Mesothelial cell of epicardium (in vitro differentiated cells): ENCODE data around the gene WDFY1. TPM values are rescaled to one million over a fixed set of nuclear protein-coding genes. Genes with fewer than 3 reads are reported as not detected.

Experiments used
- DNase-seq, 2 experiments: peaks; one replicate each; pipeline ENCODE4 v3.0.0; 2021; ENCODE audit warnings: low spot score in 2 of 2; ENCODE audit not compliant: unreplicated experiment in 2 of 2
- H3K27ac Mint-ChIP-seq: 2 replicates; pipeline ENCODE4 v1.8.0; 2021; ENCODE audit warnings: mixed read lengths
- H3K27me3 Mint-ChIP-seq: 2 replicates; pipeline ENCODE4 v1.8.0; 2021; ENCODE audit warnings: low read depth, mixed read lengths
- H3K36me3 Mint-ChIP-seq: 2 replicates; pipeline ENCODE4 v1.8.0; 2021; ENCODE audit warnings: mixed read lengths
- H3K4me1 Mint-ChIP-seq: 2 replicates; pipeline ENCODE4 v1.8.0; 2021; ENCODE audit warnings: mixed read lengths
- H3K4me3 Mint-ChIP-seq: 2 replicates; pipeline ENCODE4 v1.8.0; 2021; ENCODE audit warnings: mild to moderate bottlenecking, moderate library complexity, mixed read lengths
- H3K9me3 Mint-ChIP-seq: 2 replicates; pipeline ENCODE4 v1.8.0; 2021; ENCODE audit warnings: mixed read lengths
- CTCF ChIP-seq: fragments of 200-600 bp; sonication (generic); IDR thresholded peaks from one replicate; pipeline ENCODE4 v1.5.0; 2021; ENCODE audit warnings: antibody characterized with exemption; ENCODE audit not compliant: unreplicated experiment
- total RNA-seq: library from RNA; stranded (reverse); gene quantifications from 3 replicates; pipeline ENCODE4 v1.2.1, GENCODE V29; 2021

The WDFY1 gene
- total RNA-seq, 1 donor from 2014 or later = 45.1 TPM

DNA sequence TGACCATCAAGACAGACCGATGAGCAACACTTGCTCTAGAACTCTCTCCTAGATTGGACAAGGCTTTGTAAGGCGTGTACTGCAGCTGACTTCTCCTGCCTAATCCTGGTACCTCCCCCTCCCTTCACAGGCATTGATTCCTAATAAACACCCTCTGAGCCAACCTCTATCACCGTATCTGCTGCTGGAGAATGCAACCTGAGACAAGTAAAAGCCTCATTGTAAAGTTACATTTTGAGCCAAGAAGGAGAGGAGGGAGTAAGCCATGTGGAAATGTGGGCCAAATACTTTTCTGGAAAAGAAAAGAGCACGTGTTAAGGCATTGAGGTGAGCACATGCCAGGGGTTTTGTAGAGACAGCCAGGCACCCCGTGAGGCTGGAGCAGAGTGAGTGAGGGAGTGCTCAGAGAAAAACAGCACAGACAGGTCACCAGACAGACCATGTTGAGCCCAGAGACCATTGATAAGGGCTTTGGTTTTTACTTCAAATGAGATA is 2.6 kb upstream of the WDFY1 start:
- no peak for TF ChIP-seq CTCF
- Mint-ChIP-seq H3K36me3 (peaks cover 1% of the 10 kb centered on the region), H3K4me3 (no peak overlapping the region), H3K27ac (no peak overlapping the region), H3K9me3 (no peaks in the 10 kb centered on the region), H3K27me3 (no peaks in the 10 kb centered on the region), H3K4me1 (peaks cover 26% of the 10 kb centered on the region)
- no peak for DNase-seq

- Mint-ChIP-seq H3K4me1 (peaks cover 28% of the 10 kb centered on the region), H3K27me3 (no peaks in the 10 kb centered on the region), H3K36me3 (peaks cover 4% of the 10 kb centered on the region), H3K4me3 (peak overlapping the region; percentile 93), H3K9me3 (no peaks in the 10 kb centered on the region), H3K27ac (no peak overlapping the region)
- no peak for DNase-seq
- TF ChIP-seq CTCF = no peak
Measured at GRCh38 chr2:223945755-223946154, 620 bp upstream of the WDFY1 start.

DNA sequence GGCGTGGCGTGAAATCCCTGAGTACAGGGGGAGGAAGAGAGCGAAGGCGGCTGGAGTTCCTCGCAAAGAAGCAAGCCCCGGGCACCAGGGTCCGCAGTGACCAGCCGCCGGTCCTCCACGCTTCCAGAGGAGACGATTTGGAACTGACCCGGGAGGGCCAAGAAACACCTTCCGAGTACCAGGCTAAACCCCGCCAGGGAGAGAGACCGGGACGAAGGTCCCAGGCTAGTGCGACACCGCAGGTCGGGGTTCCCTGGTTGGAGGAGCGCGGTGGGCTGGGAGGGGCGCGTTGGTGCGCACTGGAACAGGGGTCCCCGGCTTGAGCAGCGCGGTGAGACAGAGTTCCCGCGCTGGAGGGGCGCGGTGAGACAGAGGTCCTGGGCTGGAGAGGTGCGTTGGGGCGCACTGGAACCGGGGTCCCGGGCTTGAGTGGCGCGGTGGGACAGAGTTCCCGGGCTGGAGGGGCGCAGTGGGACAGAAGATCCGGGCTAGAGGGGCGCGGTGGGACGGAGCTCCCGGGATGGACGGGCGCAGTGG is 901 bp downstream of the WDFY1 start:
- Mint-ChIP-seq H3K36me3 (peaks cover 10% of the 10 kb centered on the region), H3K27me3 (no peaks in the 10 kb centered on the region), H3K4me3 (peak overlapping the region; percentile 93), H3K9me3 (no peaks in the 10 kb centered on the region), H3K27ac (peak overlapping the region; percentile 93), H3K4me1 (peaks cover 26% of the 10 kb centered on the region)
- TF ChIP-seq CTCF = no peak
- peak; percentile 23 to 63 for DNase-seq

DNA sequence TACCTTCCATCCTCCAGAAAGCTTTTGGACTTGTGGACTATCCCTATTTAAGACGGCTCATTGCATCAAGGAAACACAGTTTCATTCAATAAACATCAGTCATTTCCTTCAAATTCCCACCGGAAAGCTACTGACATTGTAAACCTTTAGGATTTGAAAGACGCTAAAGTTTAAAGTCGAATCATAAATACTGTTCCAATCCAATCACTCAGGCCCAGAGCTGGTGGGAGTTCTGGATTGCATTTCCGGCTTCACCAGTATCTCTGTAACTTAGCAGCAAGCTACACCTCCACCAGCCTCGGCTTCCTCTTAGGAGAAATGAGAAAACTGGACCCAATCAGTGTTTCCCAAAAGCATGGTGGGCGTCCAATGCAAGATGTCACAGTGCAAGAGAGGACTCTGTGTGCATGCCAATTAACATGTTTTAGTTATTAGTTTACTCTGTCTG is 1.6 kb downstream of the WDFY1 start:
- peaks cover 25% of the 10 kb centered on the region for H3K4me1 Mint-ChIP-seq
- H3K27me3 Mint-ChIP-seq = no peaks in the 10 kb centered on the region
- H3K36me3 Mint-ChIP-seq = peaks cover 10% of the 10 kb centered on the region
- DNase-seq = no peak
- peak overlapping the region; percentile 93 for H3K4me3 Mint-ChIP-seq
- no peak for TF ChIP-seq CTCF
- H3K9me3 Mint-ChIP-seq = no peaks in the 10 kb centered on the region
- peak overlapping the region; percentile 93 for H3K27ac Mint-ChIP-seq

DNA sequence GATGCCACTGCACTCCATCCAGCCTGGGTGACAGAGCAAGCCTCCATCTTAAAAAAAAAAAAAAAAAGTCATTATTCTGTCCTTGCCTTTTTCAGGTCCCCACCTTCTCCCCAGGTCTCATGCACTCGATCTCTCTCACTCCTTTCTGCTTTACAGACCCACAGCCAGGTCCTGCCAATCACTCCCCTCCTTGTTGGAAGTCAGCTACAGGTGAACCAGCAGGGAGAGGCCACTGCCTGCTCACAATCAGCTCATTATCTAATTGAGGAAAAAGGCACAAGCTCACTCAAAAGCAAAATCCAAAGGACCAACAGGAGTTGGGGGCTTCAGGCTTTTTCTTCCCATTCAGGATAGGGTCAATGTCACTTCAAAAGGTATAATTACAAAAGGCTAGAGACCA is 2.0 kb downstream of the WDFY1 start:
- no peak for DNase-seq
- no peak for TF ChIP-seq CTCF
- no peaks in the 10 kb centered on the region for H3K9me3 Mint-ChIP-seq
- H3K4me3 Mint-ChIP-seq = peak overlapping the region; percentile 93
- H3K36me3 Mint-ChIP-seq = peaks cover 10% of the 10 kb centered on the region
- no peaks in the 10 kb centered on the region for H3K27me3 Mint-ChIP-seq
- H3K27ac Mint-ChIP-seq = peak overlapping the region; percentile 93
- H3K4me1 Mint-ChIP-seq = peaks cover 24% of the 10 kb centered on the region
